Tibial artery (tissue), 4 donors: ENCODE measurements around the gene ITGB5.

Experiments used
- DNase-seq, 2 donors: peaks; one replicate each; pipeline ENCODE4 v3.0.0-alpha.2; 2019
- H3K27ac ChIP-seq, 2 donors: fragments of 200-600 bp; sonication (generic) in 1 of 2; 1 replicate in 1 of 2; 2 replicates in 1 of 2; pipeline ENCODE4 v1.5.1; 2018 to 2019; ENCODE audit warnings: mild to moderate bottlenecking in 1 of 2
- H3K27me3 ChIP-seq, 2 donors: fragments of 200-600 bp; sonication (generic) in 1 of 2; one replicate each; pipeline versions ENCODE4 v1.5.1 to v1.6.0; 2016 to 2019
- H3K36me3 ChIP-seq, 3 donors: fragments of 200-600 bp; sonication (generic) in 2 of 3; one replicate each; pipeline ENCODE4 v1.5.1; 2016 to 2019; ENCODE audit warnings: mild to moderate bottlenecking in 2 of 3
- H3K4me1 ChIP-seq, 4 donors: fragments of 200-600 bp; sonication (generic) in 2 of 4; 1 replicate in 3 of 4; 2 replicates in 1 of 4; pipeline ENCODE4 v1.5.1; 2016 to 2019
- H3K4me3 ChIP-seq, 2 donors: fragments of 200-600 bp; sonication (generic) in 1 of 2; 1 replicate in 1 of 2; 2 replicates in 1 of 2; pipeline ENCODE4 v1.5.1; 2018 to 2019; ENCODE audit warnings: mild to moderate bottlenecking in 2 of 2
- H3K9me3 ChIP-seq, 3 donors: fragments of 200-600 bp; sonication (generic) in 1 of 3; one replicate each; pipeline ENCODE4 v1.5.1; 2016 to 2019
- CTCF ChIP-seq, 2 experiments: fragments of 200-600 bp in 1 of 2; fragments of 450-650 bp in 1 of 2; IDR thresholded peaks; one replicate each; pipeline ENCODE4 v1.5.1; 2017 to 2019; ENCODE audit warnings: antibody characterized with exemption in 2 of 2, mild to moderate bottlenecking in 1 of 2, moderate library complexity in 1 of 2
- intact Hi-C: fragments of 100-400 bp; cut with DNase I; formaldehyde crosslinking; loops from one replicate; pipeline ENCODE4 v1.15.0; 2023; ENCODE audit warnings: low total_unique reads

ITGB5 gene

DNA sequence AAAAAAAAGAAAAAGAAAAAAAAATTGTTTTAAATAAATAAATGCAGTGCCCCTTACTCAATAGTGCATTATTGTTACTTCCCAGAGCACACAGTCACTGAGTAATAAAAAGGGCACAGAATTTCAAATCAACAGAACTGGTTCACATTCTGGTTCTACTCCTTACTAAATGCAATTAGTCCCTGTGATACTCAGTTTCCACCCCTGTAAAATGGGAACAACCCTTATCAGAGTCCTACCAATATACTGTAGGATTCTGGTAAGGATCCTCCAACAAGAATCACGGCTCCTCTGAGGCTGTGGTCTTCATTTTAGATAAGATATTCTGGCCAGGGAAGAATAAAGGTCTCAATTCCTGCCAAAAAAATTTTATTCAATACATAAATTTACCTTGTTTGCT is 50.7 kb downstream of the ITGB5 start:
- no peak for TF ChIP-seq CTCF (IDR thresholded peaks at IDR 0.05)
- Histone ChIP-seq H3K4me1 (peaks cover 4 to 98% (median 75%) of the 10 kb centered on the region in 4 donors), H3K27me3 (no peaks in the 10 kb centered on the region), H3K9me3 (no peaks in the 10 kb centered on the region), H3K36me3 (peaks cover 9 to 16% (median 9%) of the 10 kb centered on the region in 3 donors), H3K27ac (peak overlapping the region; percentile 78 to 85), H3K4me3 (no peak overlapping the region)
- DNase-seq, result no peak
- intact Hi-C loops, result loop anchor here (10.0 kb wide), 1 partner anchor 48 kb away; the partner anchor contains the start of gene ITGB5

GRCh38 chr3:124834723-124835718 is 52.1 kb downstream of the ITGB5 start:
- intact Hi-C loops, result loop anchor here (10.0 kb wide), 1 partner anchor 50 kb away; the partner anchor contains the start of gene ITGB5
- Histone ChIP-seq H3K4me1 (peaks cover 4 to 98% (median 77%) of the 10 kb centered on the region in 4 donors), H3K36me3 (peaks cover 4 to 13% (median 9%) of the 10 kb centered on the region in 3 donors), H3K27me3 (no peaks in the 10 kb centered on the region), H3K4me3 (peak overlapping the region in 1 of 2 donors; percentile 8), H3K9me3 (no peaks in the 10 kb centered on the region), H3K27ac (peak overlapping the region; percentile 78 to 85)
- no peak for TF ChIP-seq CTCF (IDR thresholded peaks at IDR 0.05)
- peak; percentile 44 to 79 for DNase-seq

DNA sequence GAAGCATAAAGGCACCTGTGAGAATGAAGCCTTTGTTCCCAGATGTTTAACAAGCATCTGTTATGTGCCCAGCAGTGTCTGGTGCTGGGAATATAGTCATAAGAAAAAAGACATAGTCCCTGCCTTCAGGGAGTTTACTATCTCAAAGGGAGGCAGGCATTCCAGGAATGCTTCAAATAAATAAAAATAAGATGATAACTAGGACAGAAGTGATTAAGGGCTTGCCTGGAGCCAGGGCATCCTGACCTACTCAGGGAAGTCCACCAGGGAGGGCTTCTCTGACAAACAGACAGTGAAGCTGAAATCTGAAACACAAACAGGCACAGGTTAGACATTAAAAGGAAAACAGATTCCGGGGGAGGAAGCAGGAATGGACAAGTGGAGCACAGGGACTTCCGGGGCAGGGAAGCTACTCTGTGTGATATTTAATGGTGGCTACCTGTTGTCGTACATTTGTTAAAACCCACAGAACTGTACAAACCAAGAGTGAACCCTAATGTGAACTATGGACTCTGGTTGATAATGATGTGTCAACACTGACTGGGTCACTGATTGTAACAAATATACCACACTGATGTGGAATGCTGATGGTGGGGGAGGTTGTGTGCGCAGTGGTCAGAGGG is 53.3 kb downstream of the ITGB5 start:
- no peak for DNase-seq
- Histone ChIP-seq H3K27ac (peak overlapping the region; percentile 78 to 85), H3K9me3 (no peaks in the 10 kb centered on the region), H3K27me3 (no peaks in the 10 kb centered on the region), H3K4me1 (peaks cover 4 to 98% (median 82%) of the 10 kb centered on the region in 4 donors), H3K4me3 (no peak overlapping the region), H3K36me3 (peaks cover 0 to 16% (median under 1%) of the 10 kb centered on the region in 3 donors)
- no peak for TF ChIP-seq CTCF (IDR thresholded peaks at IDR 0.05)
- intact Hi-C loops, result loop anchor here (10.0 kb wide), 1 partner anchor 51 kb away; the partner anchor contains the start of gene ITGB5

DNA sequence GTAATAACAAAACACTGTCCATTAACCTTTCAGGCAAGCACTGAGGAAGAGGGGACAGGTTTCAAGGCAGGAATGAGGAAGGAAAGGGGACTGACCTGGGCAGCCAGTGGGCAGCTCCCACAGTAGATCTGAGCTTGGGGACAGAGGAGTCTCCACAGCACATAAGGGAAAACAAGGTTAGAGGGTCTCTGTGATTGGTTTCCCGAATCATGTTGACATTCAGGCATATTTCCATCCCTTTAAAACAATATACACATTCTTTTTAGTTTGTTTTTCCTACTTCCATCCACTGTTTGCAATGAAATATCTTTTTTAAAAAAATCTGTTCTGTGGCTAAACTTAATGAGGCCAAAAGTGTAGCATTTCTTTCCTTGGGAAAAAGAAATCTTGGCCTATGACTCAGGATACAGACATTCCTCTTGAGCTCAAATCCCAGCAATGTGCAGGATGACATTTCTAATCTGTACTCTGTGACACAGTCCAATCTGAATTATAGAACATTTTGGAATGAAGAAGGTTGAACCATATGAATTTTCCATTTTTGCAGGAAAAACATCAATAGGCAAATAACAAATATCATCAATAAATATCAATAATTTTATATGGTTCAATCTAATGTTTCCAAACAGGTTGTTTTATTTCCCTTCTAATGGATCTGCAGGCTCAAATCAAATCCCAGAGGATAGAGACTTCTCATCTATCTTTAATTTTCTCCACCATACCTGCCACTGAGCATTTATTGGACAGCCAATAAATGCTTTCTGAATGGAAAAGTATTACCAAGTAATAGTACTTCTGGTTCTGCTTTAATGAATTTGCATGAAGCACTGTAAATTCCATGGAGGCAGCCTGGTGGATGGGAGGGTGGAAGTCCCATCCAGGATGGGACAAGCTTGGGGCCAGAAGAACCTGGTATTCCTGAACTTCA is 54.1 kb downstream of the ITGB5 start:
- H3K36me3 ChIP-seq, result peaks cover 0 to 16% (median 7%) of the 10 kb centered on the region in 3 donors
- H3K9me3 ChIP-seq, result no peaks in the 10 kb centered on the region
- peak overlapping the region; percentile 78 to 85 for H3K27ac ChIP-seq
- TF ChIP-seq CTCF (IDR thresholded peaks at IDR 0.05), result no peak
- intact Hi-C loops, result loop anchor here (10.0 kb wide), 1 partner anchor 52 kb away; the partner anchor contains the start of gene ITGB5
- no peak overlapping the region for H3K4me3 ChIP-seq
- H3K27me3 ChIP-seq, result no peaks in the 10 kb centered on the region
- H3K4me1 ChIP-seq, result peaks cover 4 to 100% (median 81%) of the 10 kb centered on the region in 4 donors
- DNase-seq, result no peak
